OCI-M2 (cell line): ENCODE results near the gene FHL2.

ENCODE experiments used
- DNase-seq: peaks from one replicate; lab custom pipeline; 2025; ENCODE audit not compliant: unreplicated experiment; lab: John Stamatoyannopoulos, UW

The FHL2 gene

GRCh38 chr2:105399207-105399861, 483 bp upstream of the FHL2 start:
- no peak for DNase-seq

- no peak for DNase-seq
These were observed 907 bp downstream of the FHL2 start for GRCh38 chr2:105397953-105398335.

GRCh38 chr2:105397025-105397722, 1.7 kb downstream of the FHL2 start:
- DNase-seq: no peak

GRCh38 chr2:105396254-105397024, 2.4 kb downstream of the FHL2 start:
- DNase-seq: no peak

GRCh38 chr2:105395691-105396090, 3.2 kb downstream of the FHL2 start:
- no peak for DNase-seq

- no peak for DNase-seq
These were observed 3.8 kb downstream of the FHL2 start for GRCh38 chr2:105394951-105395611.

- no peak for DNase-seq
These were observed 5.3 kb downstream of the FHL2 start for GRCh38 chr2:105393373-105394055.

- DNase-seq: no peak
These were observed 6.8 kb downstream of the FHL2 start for GRCh38 chr2:105391763-105392662.

GRCh38 chr2:105391058-105391627, 7.7 kb downstream of the FHL2 start:
- no peak for DNase-seq

GRCh38 chr2:105390454-105390853, 8.4 kb downstream of the FHL2 start:
- no peak for DNase-seq

GRCh38 chr2:105388971-105389381, 9.9 kb downstream of the FHL2 start:
- DNase-seq: no peak

GRCh38 chr2:105387225-105387624, 11.6 kb downstream of the FHL2 start:
- DNase-seq: no peak

GRCh38 chr2:105385731-105386540, 12.9 kb downstream of the FHL2 start:
- DNase-seq: peak; percentile 23

- no peak for DNase-seq
These were observed 14.0 kb downstream of the FHL2 start for GRCh38 chr2:105384861-105385260.

- DNase-seq: no peak
These were observed 14.6 kb downstream of the FHL2 start for GRCh38 chr2:105384216-105384615.

- DNase-seq: no peak
These were observed 15.3 kb downstream of the FHL2 start for GRCh38 chr2:105383432-105384166.

GRCh38 chr2:105382177-105382576, 16.7 kb downstream of the FHL2 start:
- DNase-seq: no peak

GRCh38 chr2:105381101-105381668, 17.7 kb downstream of the FHL2 start:
- no peak for DNase-seq
